ENCODE data around the gene TLE7.

TLE7 gene

DNA sequence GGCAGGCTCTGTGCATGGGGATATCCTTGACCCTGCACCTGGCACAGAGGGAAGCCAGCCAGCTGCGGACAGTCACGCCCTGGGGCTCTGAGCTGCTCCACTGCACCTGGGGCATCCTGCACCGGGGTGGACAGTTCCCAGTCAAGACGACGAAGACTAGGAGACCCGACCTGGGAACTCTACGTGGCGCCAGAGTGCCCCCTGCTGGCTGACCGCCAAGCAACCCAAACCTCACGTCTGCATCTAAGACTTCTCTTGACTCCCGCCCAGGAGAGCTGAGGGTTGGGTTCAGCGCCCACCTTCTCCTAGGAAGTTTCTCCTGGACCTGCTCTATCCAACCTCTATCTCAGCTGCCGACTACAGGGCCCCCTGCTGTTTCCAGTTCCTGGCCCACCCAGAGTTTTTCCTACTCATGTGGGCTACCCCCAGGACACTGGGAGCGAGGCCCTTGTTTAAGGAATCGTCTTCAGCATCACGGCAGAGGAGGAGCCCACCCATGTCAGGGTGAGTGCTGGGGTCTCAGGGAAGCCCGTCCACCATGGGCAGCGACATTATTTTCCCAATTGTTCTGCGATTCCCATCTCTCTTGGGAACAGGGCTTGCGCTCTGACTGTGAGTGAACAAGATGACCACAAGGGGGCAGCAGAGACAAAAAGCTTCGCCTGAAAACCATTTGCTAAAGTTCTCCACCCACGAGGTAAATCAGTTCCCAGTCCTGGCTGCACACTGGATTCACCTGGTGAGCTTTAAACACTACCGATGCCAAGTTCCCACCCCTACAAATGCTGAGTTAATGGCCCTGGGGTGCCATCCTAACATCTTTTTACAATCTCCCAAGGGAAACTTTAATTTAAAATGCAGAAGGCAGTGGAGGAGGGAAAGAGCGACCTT lies 29.3 kb downstream of the TLE7 start:
- ATAC-seq = peak; percentile 41 to 53

- ATAC-seq = no peak
These were observed 31.7 kb downstream of the TLE7 start for GRCh38 chr16:71410146-71410545.

- no peak for ATAC-seq
These were observed 32.7 kb downstream of the TLE7 start for GRCh38 chr16:71409011-71409775.

- ATAC-seq = no peak
These were observed 33.3 kb downstream of the TLE7 start for GRCh38 chr16:71408536-71408935.

GRCh38 chr16:71407731-71408130 lies 34.1 kb downstream of the TLE7 start:
- no peak for ATAC-seq

DNA sequence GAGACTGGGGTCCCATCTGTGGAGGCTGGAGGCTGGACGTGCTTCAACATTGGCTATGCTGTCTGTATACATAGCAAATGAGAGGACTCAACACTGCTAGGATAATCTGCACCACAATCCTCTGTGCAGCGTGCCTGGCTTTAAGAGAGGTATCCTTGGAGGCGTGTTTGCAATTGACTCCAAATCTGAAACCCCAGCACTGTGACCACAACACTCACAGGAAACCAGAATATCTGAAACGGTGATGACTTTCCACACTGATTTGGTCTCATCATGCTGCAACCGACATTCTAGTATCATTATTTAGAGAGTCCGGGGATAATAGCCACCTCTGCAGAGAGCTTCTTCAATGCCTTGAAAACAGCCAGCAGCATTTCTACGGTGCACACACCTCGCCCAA lies 35.1 kb downstream of the TLE7 start:
- ATAC-seq = no peak

GRCh38 chr16:71406316-71406715 lies 35.5 kb downstream of the TLE7 start:
- no peak for ATAC-seq

DNA sequence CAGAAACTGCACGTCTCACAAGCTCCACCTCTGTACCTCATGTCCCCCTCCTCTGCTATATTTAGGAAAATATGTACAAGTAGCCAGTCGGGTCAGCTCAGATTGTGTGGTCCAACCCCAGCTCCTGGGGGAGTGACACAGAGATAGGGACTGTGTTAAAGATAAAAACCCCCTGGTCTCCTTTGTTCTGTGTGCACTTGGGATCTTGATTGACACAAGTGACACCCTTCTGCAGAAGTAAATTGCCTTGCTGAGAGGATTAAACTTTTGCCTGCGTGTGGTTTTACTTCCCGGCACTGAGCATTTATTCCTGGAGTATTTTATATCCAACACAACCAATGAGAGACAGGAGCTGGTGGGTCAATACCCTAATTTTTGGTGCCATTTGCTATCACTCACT lies 37.5 kb downstream of the TLE7 start:
- no peak for ATAC-seq

DNA sequence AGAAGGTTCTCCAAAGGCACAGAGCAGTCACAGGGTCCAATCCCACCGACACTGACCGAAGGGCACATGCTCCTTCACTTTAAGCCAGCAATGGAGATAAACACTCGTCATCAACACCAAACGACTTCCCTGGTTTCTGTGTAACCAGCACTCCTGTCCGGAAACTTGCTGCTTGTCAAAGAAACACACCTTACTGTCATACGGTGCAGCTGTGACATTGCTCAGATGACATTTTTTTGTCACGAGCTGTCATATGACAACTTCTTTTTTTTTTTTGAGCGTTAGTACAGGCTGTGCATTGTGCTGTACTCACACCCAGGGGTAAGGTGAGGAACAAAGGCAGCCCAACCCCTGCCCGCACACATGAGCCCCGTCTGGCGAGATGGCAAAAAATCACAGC lies 39.2 kb downstream of the TLE7 start:
- no peak for ATAC-seq

GRCh38 chr16:71402007-71402406 lies 39.8 kb downstream of the TLE7 start:
- no peak for ATAC-seq

GRCh38 chr16:71399801-71400563 lies 41.9 kb downstream of the TLE7 start:
- no peak for ATAC-seq

GRCh38 chr16:71396594-71396993 lies 45.3 kb downstream of the TLE7 start:
- ATAC-seq = no peak

- no peak for ATAC-seq
These were observed 52.5 kb downstream of the TLE7 start for GRCh38 chr16:71389330-71389729.

DNA sequence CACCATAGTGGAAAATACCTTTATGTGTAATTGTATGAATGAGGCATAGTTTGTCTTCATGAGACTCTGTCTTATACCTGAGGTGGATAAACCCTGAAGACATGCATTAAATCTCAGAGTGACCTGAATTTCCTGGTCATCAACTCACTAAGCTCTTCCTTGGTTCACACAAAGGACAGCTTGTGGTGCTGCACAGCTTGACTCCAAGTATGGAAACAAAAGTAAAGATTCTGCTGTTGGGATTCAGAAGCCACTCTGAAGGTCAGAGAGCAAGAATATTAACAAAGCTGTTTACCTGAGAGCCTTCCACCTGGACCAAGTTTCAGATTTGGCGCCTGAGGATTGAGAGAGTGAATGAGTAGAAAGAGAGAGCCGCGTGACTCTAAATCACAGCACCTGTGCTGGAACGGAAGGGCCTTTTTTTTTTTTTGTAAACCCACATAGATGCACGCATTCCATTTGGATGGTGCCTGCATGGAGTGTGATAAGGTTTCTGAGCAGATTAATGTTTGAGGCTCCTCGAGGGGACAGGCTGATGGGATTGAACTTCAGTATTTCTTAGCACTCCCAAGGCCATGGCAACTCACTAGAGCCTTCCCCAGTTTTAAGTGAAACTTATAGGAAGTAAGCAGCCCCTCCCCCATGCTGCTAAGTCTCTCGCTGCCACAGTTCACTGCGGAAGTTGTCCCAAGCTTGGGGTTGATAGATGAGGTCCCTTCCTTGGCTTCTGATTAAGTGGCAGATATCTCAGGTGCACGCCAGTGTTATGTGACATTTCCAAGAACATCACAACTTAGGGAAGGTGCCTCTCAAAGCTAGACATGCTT lies 54.6 kb downstream of the TLE7 start:
- no peak for ATAC-seq

DNA sequence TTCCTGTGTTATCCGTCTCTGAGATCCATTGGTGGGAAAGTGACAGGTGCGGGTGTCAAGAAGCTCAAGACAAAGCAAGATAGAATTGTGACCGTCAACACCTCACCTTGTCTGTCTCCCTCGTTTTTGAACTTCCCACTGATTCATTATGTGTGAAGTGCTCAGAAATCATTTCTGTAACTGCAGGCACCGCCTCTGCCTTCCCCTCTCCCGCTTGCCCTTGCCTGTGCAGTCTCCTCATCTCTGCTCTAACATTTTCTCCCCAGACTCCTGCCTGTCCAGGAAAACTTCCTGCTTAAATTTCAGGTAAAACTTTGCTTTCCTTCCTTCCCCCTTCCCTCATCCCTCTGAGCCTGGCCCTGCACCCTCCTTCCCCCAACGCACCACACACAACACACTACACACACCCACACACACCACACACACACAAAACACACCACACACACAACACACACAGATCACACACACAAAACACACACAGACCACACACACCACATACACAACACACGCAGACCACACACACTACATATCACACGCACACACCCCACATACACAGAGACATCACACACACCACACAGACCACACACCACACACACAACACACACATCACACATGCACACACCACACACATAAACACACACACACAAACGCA lies 57.7 kb downstream of the TLE7 start:
- no peak for ATAC-seq

DNA sequence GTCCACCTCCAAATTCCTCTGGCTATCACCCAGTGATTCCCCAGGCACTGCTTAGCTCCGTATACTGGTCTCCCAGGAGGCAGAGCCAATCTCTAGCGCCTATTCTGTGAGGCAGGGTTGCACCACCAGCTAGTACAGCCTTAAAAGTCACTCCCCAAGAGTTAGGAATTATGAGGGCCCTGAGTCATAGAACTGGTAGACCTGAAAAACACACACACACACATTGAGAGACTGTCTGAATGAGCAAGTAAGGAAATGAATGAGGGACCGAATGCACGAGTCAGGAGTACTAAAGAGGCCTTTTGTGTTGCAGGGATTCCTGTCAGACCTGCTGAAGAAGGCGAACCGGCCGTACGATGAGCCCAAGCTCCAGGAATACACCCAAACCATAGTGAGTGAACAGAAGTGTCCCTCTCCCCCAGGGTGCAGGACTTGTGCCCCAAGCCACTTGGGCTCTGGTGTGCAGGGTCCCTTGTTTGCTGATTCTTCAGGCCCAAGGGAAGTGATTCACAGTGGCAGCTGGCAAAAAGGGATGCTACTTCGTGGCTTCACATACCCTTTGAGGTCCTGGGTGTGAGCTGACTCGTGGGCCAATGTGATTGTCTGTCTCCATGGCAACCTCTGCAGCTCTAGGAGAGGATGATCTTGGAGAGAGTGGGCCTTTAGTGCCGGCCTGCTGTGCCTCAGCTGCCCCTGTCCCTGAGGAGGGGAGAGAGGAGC lies 58.6 kb downstream of the TLE7 start:
- peak in 1 of 2 donors; percentile 10 for ATAC-seq

- no peak for ATAC-seq
These were observed 61.0 kb downstream of the TLE7 start for GRCh38 chr16:71380831-71381230.

All from activated CD4-positive, CD25-positive, alpha-beta regulatory T cell treated with anti-CD3 and anti-CD28 coated beads, Interleukin-2, amount 50 U/mL, for 24 hours (primary cell).